Left hindlimb (tissue), 1 donor: ENCODE data around the gene ZSCAN25.
"Not testable (repeated sequence)": the region's sequence is repeated elsewhere in the genome, so short reads cannot be mapped to it uniquely, and the experiment has no call there.

Source experiments
- DNase-seq: peaks from one replicate; pipeline ENCODE4 v3.0.0-alpha.2; 2018

ZSCAN25 gene

DNA sequence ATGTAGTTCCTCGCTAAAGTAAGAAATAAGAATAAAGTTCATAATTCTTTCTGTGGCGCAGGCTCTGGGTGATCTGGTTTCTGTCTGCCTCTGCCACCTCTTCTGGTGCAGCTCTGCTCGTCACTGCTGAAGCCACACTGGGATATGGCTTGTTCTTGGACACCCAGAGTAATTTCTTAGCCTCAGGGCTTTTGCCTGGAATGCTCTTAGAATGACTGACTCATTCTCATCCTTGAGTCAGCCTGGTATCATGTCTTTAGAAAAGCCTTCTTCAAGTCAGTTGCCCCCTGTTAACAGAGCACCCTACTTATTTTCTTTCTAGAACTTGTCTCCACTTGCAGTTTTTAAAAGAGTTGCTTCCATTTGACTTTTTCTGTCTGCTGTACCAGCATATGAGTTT is 2.0 kb downstream of the ZSCAN25 start:
- DNase-seq: no peak

DNA sequence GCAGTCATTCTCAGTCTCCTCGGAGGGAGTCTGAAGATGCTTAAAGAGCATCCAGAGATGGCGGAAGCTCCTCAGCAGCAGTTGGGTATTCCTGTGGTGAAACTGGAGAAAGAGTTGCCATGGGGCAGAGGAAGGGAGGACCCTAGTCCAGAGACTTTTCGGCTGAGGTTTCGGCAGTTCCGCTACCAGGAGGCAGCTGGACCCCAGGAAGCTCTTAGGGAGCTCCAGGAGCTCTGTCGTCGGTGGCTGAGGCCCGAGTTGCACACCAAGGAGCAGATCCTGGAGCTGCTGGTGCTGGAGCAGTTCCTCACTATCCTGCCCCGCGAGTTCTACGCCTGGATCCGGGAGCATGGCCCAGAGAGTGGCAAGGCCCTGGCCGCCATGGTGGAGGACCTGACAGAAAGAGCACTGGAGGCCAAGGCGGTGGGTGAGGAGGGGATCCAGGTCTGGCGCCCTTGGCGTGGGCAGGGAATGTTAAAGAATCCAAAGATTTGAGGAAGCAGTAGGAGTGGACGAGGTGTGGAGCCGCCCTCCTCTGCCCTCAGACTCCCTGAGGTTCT is 2.9 kb downstream of the ZSCAN25 start:
- no peak for DNase-seq

DNA sequence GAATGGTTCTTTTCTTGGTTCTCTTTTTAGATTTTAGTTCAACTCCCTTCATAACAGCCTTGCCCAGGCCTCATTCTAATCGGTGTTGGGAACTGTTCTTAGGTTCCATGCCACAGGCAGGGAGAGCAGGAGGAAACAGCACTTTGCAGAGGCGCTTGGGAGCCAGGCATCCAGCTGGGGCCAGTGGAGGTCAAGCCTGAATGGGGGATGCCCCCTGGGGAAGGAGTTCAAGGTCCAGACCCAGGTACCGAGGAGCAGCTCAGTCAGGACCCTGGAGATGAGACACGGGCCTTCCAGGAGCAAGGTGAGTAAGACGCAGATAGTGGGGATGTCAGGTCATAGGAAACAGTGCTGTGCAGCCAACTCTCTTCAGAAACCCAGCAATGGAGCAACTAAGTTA is 4.5 kb downstream of the ZSCAN25 start:
- DNase-seq: no peak

DNA sequence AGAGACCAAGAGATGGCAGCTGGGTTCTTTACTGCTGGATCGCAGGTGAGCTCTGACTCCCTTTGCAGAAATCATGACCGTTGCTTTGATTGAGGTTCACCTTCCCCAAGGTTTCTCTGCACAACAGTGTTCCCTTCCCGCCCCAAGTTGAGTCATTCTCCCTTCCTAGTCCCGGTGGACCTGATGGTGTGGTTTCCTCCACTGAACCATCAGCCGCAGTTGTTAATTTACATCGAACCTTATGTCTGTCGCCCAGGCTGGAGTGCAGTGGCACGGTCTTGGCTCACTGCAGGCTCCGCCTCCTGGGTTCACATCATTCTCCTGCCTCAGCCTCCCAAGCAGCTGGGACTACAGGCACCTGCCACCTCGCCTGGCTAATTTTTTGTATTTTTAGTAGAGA is 5.8 kb downstream of the ZSCAN25 start:
- DNase-seq: no peak

DNA sequence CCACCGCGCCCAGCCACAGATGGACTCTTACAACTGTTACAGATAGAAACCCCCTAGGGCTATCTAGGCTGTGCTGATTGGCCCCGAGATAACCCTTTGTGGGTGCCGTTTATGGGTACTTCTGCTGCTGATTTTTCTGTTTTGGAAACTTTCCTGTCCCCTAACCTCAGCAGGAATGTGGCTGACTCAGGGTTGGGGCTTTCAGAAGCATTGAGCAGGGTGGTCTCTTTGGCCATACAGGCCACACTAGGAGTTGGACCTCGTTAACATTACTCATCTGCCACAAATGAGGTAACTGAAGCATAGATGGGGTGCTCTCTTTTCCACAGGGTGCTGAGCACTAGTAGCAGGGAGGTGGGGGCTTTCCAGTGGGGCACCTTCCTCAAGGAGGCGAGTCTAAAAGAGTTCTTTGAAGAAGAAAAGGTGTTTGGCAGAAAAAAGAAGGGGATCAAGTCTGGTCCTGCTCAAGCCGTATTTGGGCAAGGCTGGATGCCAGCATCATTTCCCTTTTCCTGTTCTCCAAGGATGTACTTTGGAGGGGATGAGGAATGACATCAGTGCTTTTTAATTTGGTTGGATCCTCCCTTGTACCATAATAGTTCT is 6.4 kb downstream of the ZSCAN25 start:
- no peak for DNase-seq

DNA sequence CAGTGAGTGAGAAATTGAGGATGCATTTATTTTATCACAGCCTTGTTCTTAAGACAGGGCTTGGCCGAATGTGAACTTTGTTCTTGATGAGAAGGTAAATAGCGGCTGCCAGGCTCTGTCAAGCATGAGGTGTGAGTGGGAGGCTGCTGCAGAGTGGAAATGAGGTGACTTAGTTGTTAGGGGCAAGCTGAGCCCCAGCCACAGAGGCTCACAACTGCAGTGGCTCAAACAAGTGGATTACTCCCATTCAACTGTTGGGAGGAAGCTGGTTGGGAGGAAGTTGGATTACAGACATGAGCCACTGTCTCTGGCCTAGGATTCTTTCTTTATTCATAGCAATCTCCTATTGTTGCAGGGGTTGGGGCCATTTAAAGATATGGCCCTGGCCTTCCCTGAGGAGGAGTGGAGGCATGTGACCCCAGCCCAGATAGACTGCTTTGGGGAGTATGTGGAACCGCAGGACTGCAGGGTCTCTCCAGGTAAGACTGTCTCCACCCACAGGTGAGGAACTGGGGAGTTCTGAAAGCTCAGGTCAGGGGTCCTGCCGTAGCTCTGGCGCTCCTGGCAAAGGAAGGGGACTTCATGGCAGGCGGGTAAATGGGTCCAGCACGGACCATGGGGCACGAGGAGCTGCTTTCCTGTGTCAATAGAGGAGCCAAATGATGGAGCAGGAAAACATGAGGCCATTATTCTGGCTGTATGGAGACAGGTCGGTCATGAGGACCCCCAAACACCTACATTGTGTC is 7.1 kb downstream of the ZSCAN25 start:
- DNase-seq: no peak

DNA sequence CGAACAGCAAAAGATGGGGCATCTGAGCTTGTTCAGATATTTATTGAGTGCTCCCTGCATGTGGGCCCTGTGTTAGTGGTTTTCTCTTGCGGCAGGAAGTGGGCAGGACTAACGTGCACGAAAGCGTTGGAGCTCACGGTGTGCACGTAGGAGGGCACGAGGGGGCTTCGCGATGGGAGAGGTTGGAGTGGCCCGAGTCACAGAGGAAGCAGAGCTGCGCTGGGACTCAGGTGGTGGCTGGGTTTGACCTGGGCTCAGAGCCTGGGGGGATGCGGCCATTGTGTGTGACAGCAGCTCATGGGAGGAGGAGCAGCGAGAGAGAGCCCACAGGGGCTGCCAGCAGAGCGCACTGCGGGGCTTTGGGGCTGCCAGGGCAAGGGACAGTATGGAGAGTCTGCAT is 7.7 kb downstream of the ZSCAN25 start:
- no peak for DNase-seq

DNA sequence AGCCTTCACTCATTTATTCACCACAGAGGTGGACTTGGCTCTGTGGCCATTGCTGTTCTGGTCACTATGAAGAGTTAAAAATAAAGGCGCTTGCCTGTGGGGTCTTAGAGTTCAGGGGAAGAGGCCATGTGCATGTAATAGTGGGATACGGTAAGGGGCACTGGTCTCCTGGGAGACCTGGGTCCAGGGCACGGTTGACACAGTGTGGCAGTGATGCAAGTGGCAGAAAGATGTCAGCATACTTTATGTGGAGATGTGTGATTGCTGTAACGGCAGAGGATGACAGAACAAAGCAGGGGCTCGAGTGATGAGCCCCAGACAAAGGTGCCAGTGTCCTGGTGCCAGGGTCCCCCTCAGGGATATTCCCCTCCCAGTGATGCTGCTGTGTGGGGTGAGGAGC is 8.6 kb downstream of the ZSCAN25 start:
- DNase-seq: no peak

DNA sequence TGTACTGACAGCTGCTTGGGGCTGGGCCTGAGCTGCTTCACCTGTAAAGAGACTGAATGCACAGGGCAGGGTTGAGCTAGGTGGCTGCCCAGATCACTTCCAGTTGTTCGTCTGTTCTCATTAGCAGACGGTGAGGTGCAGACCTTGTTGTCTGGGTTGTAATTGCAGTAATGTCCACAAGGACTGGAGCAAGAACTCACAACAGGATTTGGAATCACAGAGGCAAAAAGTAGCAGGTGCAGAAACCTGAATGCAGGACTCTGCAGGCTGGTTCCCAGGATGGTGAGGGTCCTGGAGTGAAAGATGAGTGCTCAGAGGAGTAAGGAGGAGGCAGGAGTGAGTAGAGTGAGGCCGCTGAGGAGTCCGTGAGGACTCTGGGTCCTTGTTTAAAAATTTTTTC is 9.2 kb downstream of the ZSCAN25 start:
- no peak for DNase-seq

DNA sequence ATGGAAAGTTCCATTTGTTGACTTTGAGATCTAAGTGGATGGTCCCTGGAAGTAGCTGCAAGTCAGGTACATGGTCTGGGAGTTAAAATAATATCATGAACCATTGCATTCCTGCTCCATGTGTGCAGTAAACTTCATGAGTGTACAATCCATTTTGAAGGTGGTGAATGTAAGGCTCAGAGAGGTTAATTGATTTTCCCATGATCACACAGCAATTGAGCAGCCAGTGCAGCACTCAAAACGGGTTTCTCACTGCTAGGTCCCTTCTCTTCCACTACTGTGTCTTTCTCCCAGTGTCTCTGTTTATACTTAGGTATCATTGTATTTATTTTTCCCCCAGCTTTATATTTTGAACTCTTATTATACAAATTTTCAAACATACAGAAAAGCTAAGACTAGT is 9.9 kb downstream of the ZSCAN25 start:
- no peak for DNase-seq

DNA sequence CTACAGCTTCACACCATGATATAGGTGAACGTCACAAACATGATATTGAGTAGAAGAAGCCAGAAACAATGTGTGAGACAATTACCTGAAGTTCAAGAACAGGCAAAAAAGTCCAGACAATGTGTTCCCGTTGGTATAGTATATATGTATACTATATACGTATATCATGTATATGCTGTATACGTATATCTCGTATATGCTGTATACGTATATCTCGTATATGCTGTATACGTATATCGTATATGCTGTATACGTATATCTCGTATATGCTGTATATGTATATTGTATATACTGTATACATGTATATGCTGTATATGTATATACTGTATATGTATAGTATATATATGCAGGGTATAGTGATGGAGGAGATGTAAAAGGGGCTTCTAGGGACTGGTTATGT is 10.8 kb downstream of the ZSCAN25 start:
- DNase-seq: no peak

DNA sequence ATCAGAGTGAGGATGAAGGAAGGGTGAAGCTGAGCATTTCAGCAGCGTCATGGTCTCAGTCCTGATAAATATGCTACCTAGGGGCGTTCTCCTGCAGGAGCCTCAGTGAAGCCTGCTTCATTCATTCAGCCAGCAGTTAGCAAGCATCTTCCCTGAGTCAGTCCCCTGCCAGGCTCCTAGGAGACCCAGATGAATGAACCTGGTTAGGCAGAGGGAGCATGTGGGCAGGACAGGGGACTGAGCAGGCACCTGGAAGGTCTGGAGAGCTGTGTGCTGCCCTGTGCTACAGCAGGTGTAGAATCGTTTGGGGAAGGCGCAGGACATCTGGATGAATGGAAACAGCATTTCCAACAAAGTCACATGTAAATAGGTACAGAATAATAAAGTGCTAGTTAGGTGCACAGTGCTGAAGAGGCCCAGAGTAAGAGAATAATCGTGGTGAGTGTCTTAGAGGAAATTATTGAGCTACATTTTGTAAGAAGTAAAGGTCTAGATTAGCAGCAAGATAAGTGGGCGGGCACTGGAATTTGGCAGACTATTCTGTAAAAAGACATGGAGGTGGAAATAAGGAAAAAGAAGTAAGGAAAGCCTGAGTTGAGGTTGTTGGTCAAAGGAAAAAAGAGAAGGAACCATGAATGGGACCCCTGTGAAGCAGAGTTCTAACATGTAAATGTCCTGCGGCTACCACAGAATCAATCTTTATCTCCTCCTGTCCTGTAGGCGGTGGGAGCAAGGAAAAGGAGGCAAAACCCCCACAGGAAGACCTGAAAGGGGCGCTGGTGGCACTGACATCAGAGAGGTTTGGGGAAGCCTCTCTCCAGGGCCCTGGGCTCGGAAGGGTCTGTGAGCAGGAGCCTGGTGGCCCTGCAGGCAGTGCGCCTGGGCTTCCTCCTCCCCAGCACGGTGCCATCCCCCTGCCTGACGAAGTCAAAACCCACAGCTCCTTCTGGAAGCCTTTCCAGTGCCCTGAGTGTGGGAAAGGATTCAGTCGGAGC is 12.0 kb downstream of the ZSCAN25 start:
- no peak for DNase-seq

DNA sequence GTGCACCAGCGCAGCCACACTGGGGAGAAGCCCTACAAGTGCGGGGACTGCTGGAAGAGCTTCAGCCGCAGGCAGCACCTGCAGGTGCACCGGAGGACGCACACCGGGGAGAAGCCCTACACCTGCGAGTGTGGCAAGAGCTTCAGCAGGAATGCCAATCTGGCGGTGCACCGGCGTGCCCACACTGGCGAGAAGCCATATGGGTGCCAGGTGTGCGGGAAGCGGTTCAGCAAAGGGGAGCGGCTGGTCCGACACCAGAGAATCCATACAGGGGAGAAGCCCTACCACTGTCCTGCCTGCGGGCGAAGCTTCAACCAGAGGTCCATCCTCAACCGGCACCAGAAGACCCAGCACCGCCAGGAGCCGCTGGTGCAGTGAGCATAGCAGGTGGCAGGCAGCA is 12.9 kb downstream of the ZSCAN25 start:
- no peak for DNase-seq

DNA sequence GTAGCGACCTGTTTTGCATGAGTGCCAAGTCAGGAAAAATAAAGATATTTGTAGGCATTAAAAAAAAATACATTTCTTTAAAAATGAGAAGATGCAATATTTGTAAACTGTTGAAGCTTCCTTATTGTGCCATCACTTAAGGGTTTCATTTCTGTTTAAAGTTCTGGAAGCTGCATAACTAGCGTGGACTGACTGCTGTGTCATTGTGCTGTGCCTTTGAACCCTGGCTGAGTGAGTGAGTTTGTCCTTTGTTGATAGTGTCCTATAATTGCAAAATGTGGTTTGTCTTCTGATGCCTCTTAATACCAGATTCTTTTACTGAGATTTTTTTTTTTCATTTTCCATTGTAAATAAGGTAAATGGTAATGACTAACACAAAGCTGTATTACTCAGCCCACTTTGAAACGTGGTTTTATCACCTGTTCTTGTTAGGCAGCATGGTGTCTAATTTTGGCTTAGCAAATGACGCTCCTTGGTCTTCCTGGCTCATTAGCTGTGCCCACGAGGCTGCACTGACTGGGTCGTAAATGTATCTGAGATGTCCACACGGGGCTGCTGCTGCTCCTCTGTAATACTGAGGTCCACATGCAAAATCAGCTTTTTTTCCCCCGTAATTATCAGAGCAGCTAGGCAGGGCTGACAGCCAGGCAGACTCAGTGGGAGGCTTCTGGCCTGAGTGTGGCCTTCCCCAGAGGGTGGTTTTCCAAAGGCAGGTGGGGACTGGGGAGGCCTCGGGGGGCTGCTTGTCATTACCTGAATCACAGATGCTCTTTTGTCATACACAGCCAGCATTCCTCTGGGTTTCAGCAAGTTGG is 14.8 kb downstream of the ZSCAN25 start:
- no peak for DNase-seq

DNA sequence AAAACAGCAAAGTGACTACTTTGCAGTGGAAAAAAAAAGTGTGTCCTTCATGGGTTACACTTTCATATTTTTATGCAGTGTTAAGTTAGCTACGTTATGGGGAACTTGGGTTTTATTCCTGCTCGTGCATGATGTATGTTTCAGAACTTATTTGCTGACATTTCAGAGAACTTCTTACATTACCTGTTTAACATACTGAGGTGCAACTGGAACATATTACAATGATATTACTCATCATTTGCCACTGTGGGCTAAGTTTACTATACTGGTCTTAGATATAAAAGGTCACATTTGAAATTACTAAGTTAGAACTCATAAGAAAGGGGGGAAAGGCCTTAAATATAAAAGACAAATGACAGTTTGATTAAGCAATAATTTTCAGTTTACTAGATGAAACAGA is 20.7 kb downstream of the ZSCAN25 start:
- DNase-seq: not testable (repeated sequence)

DNA sequence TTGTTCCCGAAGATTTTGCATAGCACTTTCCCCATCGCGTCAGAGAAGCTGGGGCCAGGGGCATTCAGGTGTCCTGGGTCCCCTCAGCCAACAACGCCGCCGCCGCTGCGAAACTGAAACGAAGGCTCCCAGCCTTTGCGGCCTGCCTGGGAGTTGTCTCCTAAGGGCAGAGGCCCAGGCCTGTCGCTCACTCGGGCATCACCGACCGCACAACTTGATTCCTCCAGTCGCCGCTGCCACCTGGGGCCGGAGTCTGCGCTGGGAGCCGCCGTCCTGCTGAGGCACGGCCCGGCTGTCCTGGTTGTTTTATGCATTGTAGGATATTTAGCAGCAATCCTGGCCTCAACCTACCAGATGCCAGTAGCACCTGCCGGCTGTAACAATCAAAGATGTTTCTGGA is 22.0 kb downstream of the ZSCAN25 start:
- no peak for DNase-seq

DNA sequence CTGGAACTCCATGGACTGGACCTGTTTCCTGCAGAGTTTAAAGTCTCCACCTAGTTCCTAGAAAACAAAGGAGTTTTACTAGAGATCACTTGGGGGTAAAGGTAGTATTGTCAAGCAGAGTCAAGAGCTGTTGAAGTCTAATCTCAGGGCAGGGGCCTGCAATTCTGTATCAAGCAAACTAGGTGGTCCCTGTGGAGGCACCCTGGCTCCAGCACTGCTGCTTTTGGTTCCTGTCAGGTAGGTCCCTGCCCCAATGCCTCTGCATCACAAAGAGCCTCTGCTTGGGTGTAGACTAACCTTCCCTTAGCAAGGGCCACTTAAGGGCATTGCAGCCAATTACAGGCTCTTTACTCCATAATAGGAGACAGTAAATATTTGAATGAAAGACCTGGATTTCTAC is 22.5 kb downstream of the ZSCAN25 start:
- DNase-seq: no peak

DNA sequence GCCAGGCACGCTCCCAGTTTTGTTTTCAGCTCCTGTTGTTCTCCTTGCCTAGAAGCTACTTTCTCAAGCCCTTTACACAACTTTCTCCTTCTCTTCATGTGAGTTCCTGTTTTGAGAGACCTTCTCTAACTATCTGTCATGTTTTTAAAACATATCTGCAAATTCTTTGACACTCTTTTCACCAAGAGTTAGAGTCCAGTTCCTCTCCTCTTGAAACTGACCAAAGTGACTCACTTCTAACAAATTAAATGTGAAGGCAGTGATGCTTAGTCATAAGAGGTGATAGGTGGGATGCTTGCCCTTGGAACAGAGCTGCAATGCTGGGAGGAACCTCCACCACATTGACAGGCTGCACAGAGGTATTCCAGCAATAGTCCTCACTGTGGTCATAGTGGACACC is 25.3 kb downstream of the ZSCAN25 start:
- no peak for DNase-seq

DNA sequence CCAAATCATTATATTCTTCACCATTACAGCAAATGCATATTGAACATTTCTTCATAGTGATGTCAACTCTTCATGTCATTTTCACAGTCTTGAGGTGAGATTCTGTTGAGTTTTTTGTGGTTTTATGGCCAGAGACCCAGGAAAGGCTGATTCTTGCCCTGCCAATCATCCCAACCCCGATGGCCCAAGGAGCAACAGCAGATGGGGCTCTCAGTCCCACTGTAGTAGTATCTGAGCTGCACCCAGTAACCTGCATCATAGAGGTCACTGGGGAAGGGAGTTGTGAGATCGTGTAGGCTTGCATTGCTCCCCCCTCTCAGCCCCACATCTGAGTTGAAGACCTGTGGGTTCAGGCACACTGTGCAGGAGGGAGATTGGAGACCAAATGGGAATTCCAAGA is 26.7 kb downstream of the ZSCAN25 start:
- DNase-seq: no peak

DNA sequence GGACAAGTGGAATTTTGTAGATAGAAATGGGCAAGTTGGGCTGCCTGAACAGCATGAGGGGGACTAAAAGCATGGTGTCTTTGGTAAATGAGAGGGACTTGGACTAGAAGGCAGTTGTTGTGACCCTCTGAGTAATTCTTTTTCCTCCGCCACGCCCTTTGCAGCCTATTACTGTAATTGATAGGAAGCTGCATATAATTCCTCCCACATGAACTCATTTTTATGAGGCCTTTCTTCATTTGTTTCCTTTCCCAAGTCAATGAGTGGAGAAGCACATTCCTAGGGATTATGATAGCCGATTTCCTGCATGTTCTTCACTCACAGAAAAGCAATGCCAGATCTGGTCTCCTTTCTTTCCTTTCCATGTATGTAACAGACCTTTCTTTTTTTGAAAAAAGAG is 27.7 kb downstream of the ZSCAN25 start:
- no peak for DNase-seq

DNA sequence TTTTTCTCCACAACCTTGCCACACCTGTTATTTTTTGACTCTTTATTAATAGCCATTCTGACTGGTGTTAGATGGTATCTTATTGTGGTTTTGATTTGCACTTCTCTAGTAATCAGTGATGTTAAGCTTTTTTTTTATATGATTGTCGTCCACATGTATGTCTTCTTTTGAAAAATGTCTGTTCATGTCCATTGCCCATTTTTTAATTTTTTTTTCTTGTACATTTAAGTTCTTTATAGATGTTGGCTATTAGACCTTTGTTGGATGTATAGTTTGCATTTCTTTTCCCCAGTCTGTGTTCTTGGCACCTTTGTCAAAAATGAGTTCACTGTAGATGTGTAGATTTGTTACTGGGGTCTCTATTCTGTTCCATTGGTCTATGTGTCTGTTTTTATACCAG is 28.8 kb downstream of the ZSCAN25 start:
- DNase-seq: no peak

DNA sequence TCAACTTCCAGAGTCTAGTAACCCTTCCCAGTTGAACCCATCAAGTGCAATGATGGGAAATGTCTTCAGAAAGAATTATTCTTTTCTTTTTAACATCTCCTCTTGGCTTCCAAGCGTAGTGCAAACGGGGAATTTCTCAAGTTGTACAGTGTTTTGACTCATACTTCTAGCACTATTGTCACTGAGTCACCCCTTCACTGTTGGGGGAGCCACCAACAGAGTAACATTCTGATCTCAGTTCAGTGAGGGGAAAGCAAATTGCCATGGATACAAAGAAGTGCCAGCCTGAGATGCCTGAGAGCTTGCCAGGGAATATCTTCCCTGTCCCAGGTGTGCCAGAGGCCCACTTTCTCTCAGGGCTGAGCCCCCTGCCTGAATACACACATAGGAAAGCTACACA is 32.1 kb downstream of the ZSCAN25 start:
- DNase-seq: no peak

DNA sequence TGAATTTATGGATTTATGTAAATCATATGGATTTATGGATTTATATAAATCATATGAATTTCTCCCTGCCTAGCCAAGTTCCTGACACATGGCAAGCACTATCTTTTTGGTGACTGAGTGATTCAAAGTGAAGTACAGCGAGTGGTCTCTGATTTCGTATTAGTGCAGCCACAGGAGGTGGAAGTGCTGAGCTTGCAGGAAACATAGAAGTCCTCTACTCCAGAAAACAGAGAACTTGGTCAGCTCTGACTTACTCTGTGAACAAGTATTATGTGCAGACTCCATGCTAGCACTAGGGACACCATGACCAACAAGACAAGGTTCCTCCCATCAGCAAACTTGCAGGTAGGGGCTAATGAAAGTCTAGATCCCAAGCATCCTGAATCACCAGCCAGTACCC is 34.5 kb downstream of the ZSCAN25 start:
- DNase-seq: no peak
